IMR-90 (cell line): ENCODE results near the gene TRAF4. TPM values are rescaled to one million over a fixed set of nuclear protein-coding genes. Genes with fewer than 3 reads are reported as not detected.
"Not testable (repeated sequence)": the region's sequence is repeated elsewhere in the genome, so short reads cannot be mapped to it uniquely, and the experiment has no call there.

Source experiments
- ATAC-seq: fragments of 200-7000 bp; cut with Tn5 transposase; 2 replicates; pipeline ENCODE4 v1.9.1; 2020; ENCODE audit warnings: low read depth, mild to moderate bottlenecking, moderate library complexity
- BruUV-seq: library from RNA; stranded (reverse); fragments of 400-500 nt; replicated peaks from 2 replicates; lab custom pipeline; 2021; lab: Mats Ljungman, UMichigan
- CTCF ChIA-PET: fragments of 300-600 bp; formaldehyde crosslinking; extraction: SDS; loops from one replicate; lab custom pipeline; 2021; ENCODE audit warnings: antibody characterized with exemption; lab: Yijun Ruan, JAX
- POLR2A ChIA-PET: fragments of 300-600 bp; sonication (Branson Sonifier 250); formaldehyde crosslinking; loops from one replicate; lab custom pipeline; 2022; ENCODE audit warnings: antibody characterized with exemption; ENCODE audit not compliant: unreplicated experiment; lab: Charles Lee
- DNase-seq: peaks from one replicate; pipeline ENCODE4 v3.0.0; 2013
- H2AFZ ChIP-seq: replicated peaks from 2 replicates; pipeline ENCODE3; 2013; ENCODE audit warnings: low read length, mild to moderate bottlenecking; ENCODE audit not compliant: poor library complexity
- H2AK5ac ChIP-seq: 2 replicates; pipeline ENCODE4 v1.6.1; 2013; ENCODE audit warnings: low read depth, low read length, inconsistent platforms
- H2AK9ac ChIP-seq: replicated peaks from 2 replicates; pipeline ENCODE3; 2013; ENCODE audit warnings: mild to moderate bottlenecking, low read depth, low read length, moderate library complexity; ENCODE audit not compliant: poor library complexity
- H2BK120ac ChIP-seq: 2 replicates; pipeline ENCODE4 v1.6.1; 2013; ENCODE audit warnings: low read depth, low read length, inconsistent platforms
- H2BK15ac ChIP-seq: 3 replicates; pipeline ENCODE4 v1.6.1; 2013; ENCODE audit warnings: low read depth, low read length, inconsistent platforms
- H2BK20ac ChIP-seq: 2 replicates; pipeline ENCODE4 v1.6.1; 2013; ENCODE audit warnings: low read depth, mild to moderate bottlenecking, inconsistent platforms, low read length, moderate library complexity
- H2BK5ac ChIP-seq: 2 replicates; pipeline ENCODE4 v1.6.1; 2013; ENCODE audit warnings: mild to moderate bottlenecking, low read depth, low read length, inconsistent platforms; ENCODE audit not compliant: poor library complexity, severe bottlenecking
- H3K14ac ChIP-seq: replicated peaks from 2 replicates; pipeline ENCODE4 v1.6.1; 2013; ENCODE audit warnings: low read depth, low read length, inconsistent platforms
- H3K18ac ChIP-seq: 2 replicates; pipeline ENCODE4 v1.6.1; 2013; ENCODE audit warnings: low read depth, low read length, control low read depth
- H3K23ac ChIP-seq: 2 replicates; pipeline ENCODE4 v1.6.1; 2013; ENCODE audit warnings: low read depth, low read length, inconsistent platforms
- H3K27ac ChIP-seq: 2 replicates; pipeline ENCODE4 v1.5.1; 2013; ENCODE audit warnings: mild to moderate bottlenecking, control low read depth, low read length; ENCODE audit not compliant: insufficient read depth
- H3K27me3 ChIP-seq: 2 replicates; pipeline ENCODE4 v1.6.1; 2013; ENCODE audit warnings: low read length; ENCODE audit not compliant: control insufficient read depth, insufficient read depth
- H3K36me3 ChIP-seq: 2 replicates; pipeline ENCODE4 v1.6.1; 2013; ENCODE audit warnings: low read length, mixed read lengths; ENCODE audit not compliant: control insufficient read depth, insufficient read depth
- H3K4ac ChIP-seq: 2 replicates; pipeline ENCODE4 v1.6.1; 2013; ENCODE audit warnings: low read depth, low read length, inconsistent platforms
- H3K4me1 ChIP-seq: 2 replicates; pipeline ENCODE4 v1.6.1; 2013; ENCODE audit warnings: low read length, mixed read lengths; ENCODE audit not compliant: control insufficient read depth, insufficient read depth
- H3K4me2 ChIP-seq: 2 replicates; pipeline ENCODE4 v1.6.1; 2013; ENCODE audit warnings: low read depth, mild to moderate bottlenecking, control low read depth, low read length, moderate library complexity
- H3K4me3 ChIP-seq: 2 replicates; pipeline ENCODE4 v1.5.1; 2013; ENCODE audit warnings: low read depth, mild to moderate bottlenecking, control low read depth, low read length, moderate library complexity; ENCODE audit not compliant: insufficient read depth
- H3K56ac ChIP-seq: 2 replicates; pipeline ENCODE4 v1.6.1; 2013; ENCODE audit warnings: low read length, inconsistent platforms; ENCODE audit not compliant: insufficient read depth; ENCODE audit errors: extremely low read depth
- H3K79me1 ChIP-seq, 2 experiments: 2 replicates each; pipeline ENCODE4 v1.6.1; 2013; ENCODE audit warnings: low read length in 2 of 2, inconsistent platforms in 1 of 2, low read depth in 1 of 2
- H3K9ac ChIP-seq: 2 replicates; pipeline ENCODE4 v1.6.1; 2013; ENCODE audit warnings: low read depth, low read length, control low read depth
- H3K9me1 ChIP-seq: 2 replicates; pipeline ENCODE4 v1.6.1; 2013; ENCODE audit warnings: low read length, inconsistent platforms; ENCODE audit not compliant: insufficient read depth
- H3K9me3 ChIP-seq: 2 replicates; pipeline ENCODE4 v1.6.1; 2013; ENCODE audit warnings: low read length; ENCODE audit not compliant: control insufficient read depth, insufficient read depth
- H4K20me1 ChIP-seq: 2 replicates; pipeline ENCODE4 v1.6.1; 2013; ENCODE audit warnings: low read length, inconsistent platforms; ENCODE audit not compliant: insufficient read depth
- H4K5ac ChIP-seq: 2 replicates; pipeline ENCODE4 v1.6.1; 2013; ENCODE audit warnings: mild to moderate bottlenecking, low read depth, low read length, control low read depth
- H4K8ac ChIP-seq, 2 experiments: 2 replicates each; pipeline ENCODE4 v1.6.1; 2013; ENCODE audit warnings: low read depth in 2 of 2, low read length in 2 of 2, control low read depth in 1 of 2, inconsistent platforms in 1 of 2
- H4K91ac ChIP-seq: 2 replicates; pipeline ENCODE4 v1.6.1; 2013; ENCODE audit warnings: low read depth, low read length, inconsistent platforms; ENCODE audit not compliant: insufficient read depth
- WGBS, 2 experiments: methylation state at CpG; one replicate each; pipeline versions ENCODE4 v1.1.5 to v1.1.7; 2013; ENCODE audit warnings: missing lambda C conversion rate in 2 of 2; ENCODE audit not compliant: insufficient read length in 1 of 2; ENCODE audit errors: extremely low coverage in 2 of 2; 5-methylcytosine and 5-hydroxymethylcytosine counted together
- dilution Hi-C: fragments of 300-500 bp; cut with HindIII; formaldehyde crosslinking; loops from one replicate; pipeline ENCODE4 v1.14.3; 2018; ENCODE audit warnings: low sequenced_read_pairs; ENCODE audit not compliant: unreplicated experiment
- in situ Hi-C: fragments of 300-500 bp; cut with MboI; formaldehyde crosslinking; loops from 3 replicates; pipeline ENCODE4 v1.14.3; 2019; ENCODE audit warnings: low sequenced_read_pairs, inconsistent platforms, mixed read lengths
- intact Hi-C: fragments of 100-400 bp; cut with micrococcal nuclease; formaldehyde crosslinking; loops from 2 replicates; pipeline ENCODE4 v1.10.0; 2022
- polyA plus RNA-seq, 3 experiments: library from polyadenylated mRNA; depleted of rRNA; stranded (reverse); fragments of >200 nt; gene quantifications; 2 replicates each; pipeline ENCODE4 v1.2.3, GENCODE V29; 2012; ENCODE audit warnings: low replicate concordance in 1 of 3
- total RNA-seq: library from RNA; depleted of rRNA; stranded (reverse); fragments of >200 nt; gene quantifications from 2 replicates; pipeline ENCODE4 v1.2.3, GENCODE V29; 2012

The TRAF4 gene
- total and polyA plus RNA-seq, 2 of the 4 experiments (the other 2 are of a cell fraction): 36.9 to 63.2 TPM

- dilution Hi-C loops, H4K8ac ChIP-seq, H2BK5ac ChIP-seq, H3K56ac ChIP-seq, H3K9ac ChIP-seq, H3K27me3 ChIP-seq, H2BK20ac ChIP-seq, H2BK120ac ChIP-seq, DNase-seq, H4K91ac ChIP-seq, H2BK15ac ChIP-seq, H3K18ac ChIP-seq, intact Hi-C loops, H2AFZ ChIP-seq, CTCF ChIA-PET, H3K27ac ChIP-seq, H3K4me3 ChIP-seq, H2AK5ac ChIP-seq, H3K9me3 ChIP-seq, H3K4me2 ChIP-seq, H4K5ac ChIP-seq, ATAC-seq, BruUV-seq, H2AK9ac ChIP-seq, in situ Hi-C loops, H3K9me1 ChIP-seq: not testable (repeated sequence)
- H4K20me1 ChIP-seq: peaks cover 45% of the 10 kb centered on the region
- H3K23ac ChIP-seq: peak overlapping the region; percentile 70; the same call in 1 of the 2 replicates
- H3K36me3 ChIP-seq: peaks cover 36% of the 10 kb centered on the region
- H3K4ac ChIP-seq: 0 out of 2 replicates have a peak overlapping the region, but pooled peaks have one; percentile 2
- peaks cover 10 to 47% of the 10 kb centered on the region in 2 experiments; a peak in 3 of 4 replicates for H3K79me1 ChIP-seq
- 0 out of 2 replicates have a peak overlapping the region, but pooled peaks have one; percentile 13 for H3K14ac ChIP-seq
- WGBS, 2 experiments: no CpG with 5 or more reads among the region's 4 CpGs
- H3K4me1 ChIP-seq: peaks cover 14% of the 10 kb centered on the region
- POLR2A ChIA-PET: interaction anchor here (1.3 kb wide), 1 partner anchor 13 kb away, joined by 3 read pairs; no protein-coding TSS in a partner anchor
Observed at GRCh38 chr17:28723836-28724499, 19.8 kb upstream of the TRAF4 start.
